Measurements from ENCODE around the gene TRPM3.

- TF ChIP-seq CTCF (IDR thresholded peaks at IDR 0.05; ENCODE audit: low read depth, low read length) = no peak
- no peak for TF ChIP-seq MAX (IDR thresholded peaks at IDR 0.05; ENCODE audit: low read depth, low read length)
Measured at GRCh38 chr9:70887826-70888225, 233.6 kb downstream of the TRPM3 start.
